HG02973 (cell line): ENCODE measurements around the gene SHISA7.
"Not testable (repeated sequence)": the region's sequence is repeated elsewhere in the genome, so short reads cannot be mapped to it uniquely, and the experiment has no call there.

Experiments
- ATAC-seq: cut with Tn5 transposase; IDR thresholded peaks from one replicate; pipeline ENCODE4 v1.9.1; 2021; ENCODE audit warnings: moderate library complexity; ENCODE audit not compliant: unreplicated experiment

The SHISA7 gene

DNA sequence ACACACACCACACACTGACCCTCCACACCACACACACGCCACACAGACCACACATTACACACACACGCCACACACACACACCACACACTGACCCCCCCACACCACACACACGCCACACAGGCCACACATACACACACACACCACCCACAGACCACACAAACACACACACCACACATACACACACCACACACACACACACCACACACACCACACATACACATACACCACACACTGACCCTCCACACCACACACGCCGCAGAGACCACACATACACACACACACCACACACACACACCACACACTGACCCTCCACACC is 5.0 kb upstream of the SHISA7 start:
- not testable (repeated sequence) for ATAC-seq

DNA sequence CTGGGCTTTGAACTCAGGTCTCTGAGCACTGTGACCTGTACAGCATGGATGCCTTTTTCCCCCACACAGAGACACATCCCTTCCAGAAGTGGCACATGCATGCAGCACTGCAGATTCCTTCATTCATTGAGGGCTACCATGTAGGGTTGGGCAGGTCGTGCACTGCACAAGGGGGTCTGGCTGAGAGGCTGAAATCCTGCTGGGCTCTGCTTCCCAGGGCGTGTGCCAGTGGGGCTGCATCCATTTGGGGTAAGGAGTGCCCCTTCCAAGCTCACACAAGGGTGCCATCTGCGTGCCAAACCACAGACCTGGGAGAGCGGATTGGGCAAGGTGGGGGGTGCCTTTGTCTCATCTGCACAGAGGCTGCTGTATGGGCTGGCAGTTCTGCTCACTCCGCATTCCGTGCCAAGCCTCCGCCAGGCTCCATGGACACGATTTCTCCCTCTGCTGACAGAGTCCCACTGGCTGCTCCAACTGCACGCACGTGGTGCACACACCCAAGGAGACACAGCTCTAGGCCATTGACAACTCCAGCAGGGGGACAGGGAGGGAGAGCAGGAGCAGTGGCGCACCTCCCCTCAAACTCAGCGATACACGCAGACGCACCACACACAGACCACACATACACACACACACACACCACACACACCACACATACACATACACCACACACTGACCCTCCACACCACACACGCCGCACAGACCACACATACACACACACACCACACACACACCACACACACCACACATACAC is 4.5 kb upstream of the SHISA7 start:
- no peak for ATAC-seq

DNA sequence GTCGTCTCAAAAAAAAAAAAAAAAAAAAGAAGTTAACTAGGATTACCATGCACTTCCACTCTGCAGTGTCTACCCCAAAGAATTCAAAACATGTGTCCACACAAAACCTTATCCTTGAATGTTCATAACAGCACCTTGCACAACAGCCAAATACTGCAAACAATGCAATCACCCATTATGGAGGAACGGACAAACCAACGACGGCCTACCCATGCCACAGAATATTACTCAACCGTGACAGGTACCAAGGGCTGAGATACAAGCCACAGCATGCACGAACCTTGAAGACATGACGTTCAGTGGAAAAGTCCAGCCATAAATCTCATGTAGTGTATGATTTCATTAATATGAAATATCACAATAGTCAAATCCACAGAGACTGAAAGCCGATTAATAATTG is 3.0 kb upstream of the SHISA7 start:
- no peak for ATAC-seq

DNA sequence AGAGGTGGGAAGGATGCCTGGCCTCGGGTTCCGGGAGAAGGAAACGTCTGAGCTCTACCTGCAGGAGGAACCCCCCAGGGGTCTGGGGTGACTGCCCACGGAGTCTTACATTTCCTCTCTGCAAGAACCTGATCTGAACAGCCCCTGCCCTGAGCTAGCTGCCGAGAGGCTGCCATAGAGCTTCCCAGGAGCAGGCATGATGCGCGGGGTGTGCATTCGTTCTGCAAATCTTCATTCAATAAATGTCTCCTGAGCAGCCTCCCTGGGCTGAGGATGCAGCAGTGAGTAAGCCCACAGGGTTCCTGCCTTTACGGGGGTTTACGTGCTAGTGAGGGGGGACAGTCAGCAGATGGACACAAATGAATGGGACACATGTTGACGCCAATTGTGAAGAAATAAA is 1.5 kb upstream of the SHISA7 start:
- no peak for ATAC-seq

DNA sequence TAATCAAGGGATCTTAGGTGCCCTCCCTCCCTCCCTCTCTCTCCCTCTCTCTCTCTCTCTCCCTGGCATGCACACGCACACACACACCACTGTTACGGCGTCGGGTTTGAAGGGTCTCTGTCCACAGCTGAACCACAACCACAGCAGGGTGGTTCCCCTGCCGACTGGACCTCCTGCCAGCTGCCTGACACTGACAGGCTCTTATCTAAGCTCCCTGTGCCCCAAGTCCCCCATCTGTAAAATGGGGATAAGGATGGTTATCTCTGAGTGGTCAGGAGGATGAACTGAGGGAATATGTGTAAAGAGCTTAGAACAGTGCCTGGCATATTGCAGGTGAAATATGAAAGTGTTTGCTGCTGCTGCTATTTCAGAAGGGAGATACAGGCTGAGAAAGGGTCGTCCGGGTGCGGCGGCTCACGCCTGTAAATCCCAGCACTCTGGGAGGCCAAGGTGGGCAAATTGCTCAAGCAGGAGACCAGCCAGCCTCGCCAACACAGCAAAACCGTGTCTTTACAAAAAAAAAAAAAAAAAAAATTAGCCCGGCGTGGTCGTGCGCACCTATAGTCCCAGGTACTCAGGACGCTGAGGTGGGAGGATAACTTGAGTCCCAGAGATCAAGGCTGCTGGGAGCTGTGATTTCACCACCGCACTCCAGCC is 852 bp upstream of the SHISA7 start:
- no peak for ATAC-seq

DNA sequence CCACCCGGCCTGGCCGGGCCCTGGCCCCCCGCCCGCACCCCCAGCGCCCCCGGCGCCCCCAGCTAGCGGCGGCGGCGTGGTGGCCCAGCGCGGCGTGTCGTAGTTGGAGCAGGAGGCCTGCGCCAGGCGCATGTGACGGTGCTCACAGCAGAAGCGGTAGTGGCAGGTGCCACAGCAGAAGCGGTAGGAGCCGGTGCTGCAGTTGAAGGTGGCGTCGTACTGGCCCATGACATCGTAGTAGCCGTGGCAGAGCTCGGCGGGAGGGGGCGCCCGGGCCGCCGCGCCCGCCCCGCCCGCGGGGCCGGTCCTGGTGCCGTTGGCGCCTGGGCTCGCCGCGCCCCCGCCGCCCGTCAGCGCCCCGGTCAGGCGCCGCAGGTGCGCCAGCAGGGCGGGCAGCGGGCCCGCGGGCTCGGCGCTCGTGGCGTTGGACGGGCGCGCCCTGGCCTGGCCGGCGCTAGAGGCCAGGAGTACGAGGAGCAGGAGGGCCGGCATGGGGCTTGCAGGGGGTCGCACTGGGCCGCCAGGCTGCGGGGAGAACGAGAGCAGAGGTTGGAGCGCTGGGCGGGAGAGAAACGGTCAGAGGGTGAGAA is 633 bp downstream of the SHISA7 start:
- ATAC-seq: no peak

DNA sequence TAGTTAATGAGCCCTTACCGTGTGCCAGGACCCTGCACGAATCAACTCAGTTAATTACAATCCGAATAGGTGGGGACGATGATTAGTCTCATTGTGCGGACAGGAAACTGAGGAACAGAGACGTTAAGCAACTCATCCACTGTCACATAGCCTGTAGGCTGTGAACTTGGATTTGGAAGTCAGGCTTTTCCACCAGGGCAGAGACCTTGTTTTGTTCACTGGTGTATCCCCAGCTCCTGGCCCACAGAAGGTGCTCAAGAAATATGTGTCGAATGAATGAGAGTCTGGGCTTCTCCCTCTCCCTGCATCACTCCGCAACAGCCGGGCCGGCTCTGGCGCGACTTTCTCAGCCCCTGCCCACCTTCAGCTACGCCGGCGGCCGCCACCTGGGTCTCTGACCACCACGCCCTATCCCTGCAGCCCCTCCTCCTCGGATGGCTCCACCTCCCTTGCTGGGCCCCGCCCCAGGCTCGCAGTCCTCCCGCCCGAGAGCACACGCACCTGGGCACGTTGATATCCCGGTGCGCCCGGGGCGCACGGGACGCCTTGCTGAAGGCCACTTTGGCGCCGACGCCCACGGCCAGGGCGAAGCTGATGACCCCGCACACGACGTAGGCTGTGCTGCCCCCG is 1.3 kb downstream of the SHISA7 start:
- no peak for ATAC-seq

DNA sequence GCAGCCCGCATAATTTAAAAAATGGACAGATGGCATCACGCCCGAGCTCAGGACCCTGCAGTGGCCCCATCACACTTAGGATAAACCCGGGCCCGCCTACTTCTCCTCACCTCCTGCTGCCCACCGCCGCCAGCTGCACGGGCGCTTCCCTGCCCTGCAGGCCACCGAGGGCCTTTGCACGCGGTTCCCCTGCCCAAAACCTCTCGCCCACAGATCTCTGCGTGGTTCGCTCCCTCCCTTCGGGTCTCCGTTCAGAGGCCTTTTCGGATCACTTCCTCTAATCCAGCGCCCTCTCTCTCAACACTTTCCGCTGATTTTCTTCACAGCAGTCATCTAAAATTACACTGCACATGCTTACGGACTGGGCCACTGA is 1.8 kb downstream of the SHISA7 start:
- no peak for ATAC-seq

DNA sequence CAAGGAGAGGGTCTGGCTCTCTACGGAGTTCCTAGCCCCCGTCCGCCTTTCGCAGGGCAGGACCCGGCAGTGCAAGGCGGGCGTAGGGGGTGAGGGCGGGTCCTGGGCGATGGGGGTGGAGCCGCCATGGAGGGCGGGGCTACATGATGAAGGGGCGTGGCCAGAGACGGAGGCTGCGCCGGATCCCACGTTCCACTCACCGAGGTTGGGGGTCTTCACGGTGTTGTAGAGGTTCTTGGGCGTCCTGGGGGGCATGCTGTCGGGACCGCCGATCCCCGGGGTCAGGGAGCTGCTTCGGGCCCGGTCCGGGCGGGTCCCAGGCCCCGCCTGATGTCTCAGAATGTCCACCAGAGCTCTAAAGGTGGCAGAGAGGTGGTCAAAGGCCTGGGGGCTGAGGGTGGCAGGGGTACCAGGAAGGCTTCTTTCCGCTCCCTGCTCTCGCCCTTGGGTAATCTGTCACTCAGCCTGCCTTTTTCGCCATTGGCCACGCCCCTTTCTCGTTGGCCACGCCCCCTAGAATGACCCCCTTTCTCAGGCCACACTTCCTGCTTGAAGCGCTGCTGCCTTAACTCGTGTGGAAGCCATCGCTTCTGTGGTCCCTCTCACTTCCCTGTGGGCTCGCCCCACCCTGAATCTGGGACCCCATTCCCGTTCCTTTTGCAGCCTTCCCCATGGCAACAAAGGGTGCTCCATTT is 2.5 kb downstream of the SHISA7 start:
- ATAC-seq: no peak

DNA sequence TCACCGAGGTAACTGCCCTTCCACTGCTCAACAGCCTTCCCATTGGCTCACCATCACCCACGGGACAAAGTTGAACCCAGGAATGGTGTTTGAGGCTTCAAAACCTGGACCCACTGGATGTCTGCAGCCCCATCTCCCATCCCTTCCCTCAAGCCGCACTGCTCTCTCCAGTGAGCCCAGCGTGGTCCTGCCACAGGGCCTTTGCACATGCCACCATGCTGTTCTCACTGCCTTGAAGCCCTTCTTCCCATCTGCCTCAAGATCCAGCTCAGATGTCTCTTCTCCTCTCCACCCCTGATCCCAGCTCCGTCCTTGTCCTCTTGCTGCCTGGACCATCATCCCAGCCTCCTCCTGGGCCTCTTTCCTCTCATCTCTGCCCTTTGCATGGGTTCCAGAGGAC is 4.0 kb downstream of the SHISA7 start:
- no peak for ATAC-seq

DNA sequence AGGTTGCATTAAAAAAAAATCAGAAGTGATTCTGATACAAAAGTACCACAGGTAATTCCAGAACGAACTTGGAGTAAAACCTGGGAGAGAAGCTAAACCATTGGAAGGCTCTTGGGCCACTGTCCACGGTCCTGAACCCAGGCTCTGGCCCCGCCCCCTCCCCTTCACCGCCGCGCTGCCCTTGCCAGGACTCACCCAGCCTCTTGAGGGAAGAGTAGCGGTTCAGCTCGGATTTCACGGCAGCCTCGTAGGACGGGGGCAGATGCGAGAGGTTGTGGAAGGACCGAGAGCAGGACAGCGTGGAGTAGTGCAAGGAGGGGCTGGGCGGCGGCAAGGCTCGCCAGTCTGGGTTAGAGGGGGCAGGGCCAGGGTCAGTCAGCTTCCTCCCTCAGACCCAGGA is 5.7 kb downstream of the SHISA7 start:
- no peak for ATAC-seq

DNA sequence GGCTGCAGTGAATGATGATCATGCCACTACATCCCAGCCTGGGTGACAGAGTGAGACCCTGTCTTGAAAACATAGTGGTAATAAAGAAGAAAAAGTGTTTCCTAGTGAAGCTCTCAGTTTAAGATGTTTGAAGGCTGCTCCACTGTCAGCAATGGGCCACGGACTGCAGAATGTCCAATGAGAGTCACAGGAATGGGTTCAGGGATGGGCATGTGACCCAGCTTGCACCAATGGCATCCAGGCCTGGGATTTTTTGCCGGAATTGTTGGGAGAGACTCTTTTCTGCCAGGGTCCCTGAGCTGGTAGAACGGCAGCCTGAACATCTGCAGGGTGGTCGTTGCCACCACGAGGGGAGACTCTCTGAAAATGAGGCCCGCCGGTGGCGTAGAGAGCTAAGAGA is 6.3 kb downstream of the SHISA7 start:
- no peak for ATAC-seq

DNA sequence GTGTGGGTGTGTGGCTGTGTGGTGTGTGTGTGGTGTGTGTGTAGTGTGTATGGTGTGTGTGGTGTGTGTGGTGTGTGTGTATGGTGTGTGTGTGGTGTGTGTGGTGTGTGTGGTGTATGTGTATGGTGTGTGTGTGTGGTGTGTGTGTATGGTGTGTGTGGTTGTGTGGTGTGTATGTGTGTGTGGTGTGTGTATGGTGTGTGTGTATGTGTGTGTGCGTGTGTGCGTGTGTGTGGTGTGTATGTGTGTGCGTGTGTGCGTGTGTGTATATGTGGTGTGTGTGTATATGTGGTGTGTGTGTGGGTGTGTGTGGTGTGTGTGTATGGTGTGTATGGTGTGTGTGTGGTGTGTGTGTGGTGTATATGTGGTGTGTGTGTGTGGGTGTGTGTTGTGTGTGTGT is 8.1 kb downstream of the SHISA7 start:
- no peak for ATAC-seq

DNA sequence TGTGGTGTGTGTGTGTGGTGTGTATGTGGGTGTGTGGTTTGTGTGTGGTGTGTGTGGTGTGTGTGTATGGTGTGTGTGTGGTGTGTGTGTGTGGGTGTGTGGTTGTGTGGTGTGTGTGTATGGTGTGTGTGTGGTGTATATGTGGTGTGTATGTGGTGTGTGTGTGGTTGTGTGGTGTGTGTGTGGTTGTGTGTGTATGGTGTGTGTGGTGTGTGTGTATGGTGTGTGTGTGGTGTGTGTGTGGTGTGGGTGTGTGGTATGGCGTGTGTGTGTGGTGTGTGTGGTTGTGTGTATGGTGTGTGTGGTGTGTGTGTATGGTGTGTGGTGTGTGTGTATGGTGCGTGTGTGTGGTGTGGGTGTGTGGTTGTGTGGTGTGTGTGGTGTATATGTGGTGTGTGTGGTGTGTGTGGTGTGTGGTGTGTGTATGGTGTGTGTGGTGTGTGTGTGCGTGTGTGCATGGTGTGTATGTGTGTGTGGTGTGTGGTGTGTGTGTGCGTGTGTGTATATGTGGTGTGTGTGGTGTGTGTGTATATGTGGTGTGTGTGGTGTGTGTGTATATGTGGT is 8.7 kb downstream of the SHISA7 start:
- ATAC-seq: no peak

DNA sequence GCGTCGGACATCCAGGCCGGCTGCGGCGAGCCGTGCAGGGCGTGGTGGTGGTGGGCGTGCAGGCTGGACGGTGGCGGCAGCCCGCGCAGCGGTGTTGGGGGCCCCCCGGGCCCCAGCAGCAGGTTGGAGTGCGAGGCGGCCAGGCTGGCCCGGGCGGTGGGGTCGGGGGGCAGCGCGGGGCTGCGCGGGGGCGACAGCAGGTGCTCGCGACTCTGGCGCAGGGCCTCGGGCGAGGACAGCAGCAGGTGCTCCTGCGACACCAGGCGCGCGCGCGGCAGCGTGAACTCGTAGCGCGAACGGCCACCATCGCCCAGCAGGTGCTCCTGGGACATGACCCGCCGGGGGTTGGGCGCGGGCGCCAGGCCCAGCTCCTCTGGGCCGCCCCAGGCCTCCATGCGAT is 9.8 kb downstream of the SHISA7 start:
- no peak for ATAC-seq

DNA sequence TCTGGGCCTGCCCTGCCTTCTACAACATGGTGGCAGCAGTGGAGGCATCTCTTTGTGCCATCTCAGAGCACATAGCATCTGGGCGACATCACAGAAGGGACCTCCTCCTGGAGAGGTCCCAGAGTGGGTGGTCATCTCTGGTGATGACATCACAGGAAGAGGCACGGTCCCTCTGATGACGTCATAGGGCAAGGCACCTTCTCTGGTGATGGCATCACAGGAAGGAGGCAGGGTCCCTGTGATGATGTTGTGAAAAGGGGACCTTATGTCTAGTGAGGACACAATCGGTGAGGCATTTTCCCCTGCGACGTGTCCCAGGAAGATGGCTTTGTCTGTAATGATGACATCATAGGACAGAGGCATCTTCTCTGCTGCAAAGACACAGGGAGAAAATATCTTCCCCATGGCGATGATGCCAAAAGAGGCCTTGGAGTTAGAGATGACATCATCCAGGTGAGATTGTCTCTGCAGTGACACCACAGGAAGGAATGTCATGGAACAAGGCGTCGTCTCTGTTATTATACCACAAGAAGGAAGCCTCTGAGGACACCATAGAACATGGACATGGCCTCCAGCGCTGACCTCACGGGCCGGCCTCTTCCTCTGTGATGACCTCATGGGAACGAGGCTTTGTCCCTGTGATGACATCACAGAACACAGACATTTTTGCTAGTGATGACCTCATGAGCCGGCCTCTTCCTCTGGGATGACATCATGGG is 10.7 kb downstream of the SHISA7 start:
- no peak for ATAC-seq

DNA sequence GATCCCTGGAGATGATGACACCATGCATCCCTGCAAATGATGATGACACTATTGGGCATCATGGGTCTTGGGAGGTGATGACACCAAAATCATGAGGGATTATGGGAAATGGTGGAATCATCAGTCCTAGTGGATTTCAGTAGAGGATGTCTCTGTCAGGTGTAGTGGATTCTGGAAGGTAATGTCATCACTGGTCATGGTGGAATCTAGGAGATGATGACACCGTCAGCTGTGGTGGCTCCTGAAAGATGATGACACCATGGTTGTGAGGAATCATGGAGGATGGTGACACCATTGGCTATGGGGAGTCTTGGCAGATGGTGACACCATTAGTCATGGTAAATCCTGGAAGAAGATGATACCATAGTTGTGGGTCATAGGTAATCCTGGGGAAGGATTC is 11.9 kb downstream of the SHISA7 start:
- ATAC-seq: no peak

DNA sequence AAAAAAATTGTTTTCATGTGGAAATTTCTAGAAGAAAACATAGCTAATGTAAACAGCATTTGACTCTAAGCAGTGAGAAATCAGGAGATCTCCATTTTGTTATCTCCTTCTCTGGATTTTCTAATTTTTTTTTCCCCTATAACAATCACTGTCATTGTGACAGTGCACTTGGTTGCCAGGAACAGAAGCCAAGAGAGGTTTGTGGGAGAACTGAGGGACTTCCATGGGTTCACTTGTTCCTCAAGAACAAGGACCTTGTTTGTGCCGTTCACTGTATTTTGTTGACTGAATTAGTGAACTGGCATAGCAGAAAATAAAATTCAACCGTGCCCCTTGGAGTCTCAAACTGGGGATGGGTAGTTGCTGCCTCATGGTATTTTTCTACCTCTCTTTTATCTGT is 17.1 kb downstream of the SHISA7 start:
- no peak for ATAC-seq

DNA sequence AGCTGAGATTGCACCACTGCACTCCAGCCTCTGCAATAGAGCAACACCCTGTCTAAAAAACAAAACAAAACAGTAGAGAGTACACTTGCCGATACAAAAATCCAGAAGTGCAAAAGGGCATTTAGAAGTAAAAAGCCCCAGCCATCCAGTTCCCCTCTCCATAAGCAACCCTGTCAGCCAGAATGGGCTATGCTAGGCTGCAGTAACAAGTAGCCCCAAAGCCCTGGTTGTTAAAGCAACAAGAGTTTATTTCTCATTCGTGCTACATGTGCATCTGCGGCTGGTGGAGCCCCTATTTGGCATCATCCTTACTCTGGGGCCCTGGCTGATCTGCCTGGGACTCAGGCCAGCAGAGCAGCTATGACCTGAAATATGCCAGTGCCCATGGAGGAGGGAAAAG is 18.6 kb downstream of the SHISA7 start:
- ATAC-seq: no peak

DNA sequence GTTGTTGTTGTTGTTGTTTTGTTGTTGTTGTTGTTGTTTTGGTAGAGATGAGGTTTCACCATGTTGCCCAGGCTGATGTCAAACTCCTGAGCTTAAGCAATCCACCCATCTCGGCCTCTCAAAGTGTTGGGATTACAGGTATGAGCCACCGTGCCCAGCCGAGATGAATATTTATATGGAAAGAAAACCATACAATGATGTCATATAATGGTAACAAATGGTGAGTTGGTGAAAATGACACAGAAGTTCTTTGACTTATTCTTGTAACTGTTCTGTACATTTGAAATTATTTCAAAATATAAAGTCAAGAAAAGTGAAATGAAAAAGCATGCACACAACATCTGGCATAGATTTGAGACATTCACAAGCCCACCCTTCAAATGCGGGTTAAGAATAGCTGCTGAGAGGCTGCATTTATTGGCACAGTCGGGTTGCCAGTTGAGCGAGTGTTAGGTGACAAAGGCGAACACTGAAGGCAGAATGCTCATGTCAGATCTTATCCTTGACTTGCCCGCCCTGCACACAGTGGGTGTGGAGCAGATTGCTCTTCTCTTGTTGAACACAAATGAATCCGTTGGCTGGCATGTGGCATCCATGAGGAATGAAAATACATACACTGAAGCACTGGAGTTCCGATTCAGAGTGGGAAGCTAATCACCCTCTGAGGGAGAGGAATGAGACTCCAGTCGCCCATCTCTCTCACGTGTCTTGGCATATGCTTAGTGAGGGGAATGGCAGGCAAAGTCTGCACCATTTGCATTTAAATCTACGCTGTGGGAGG is 19.7 kb downstream of the SHISA7 start:
- ATAC-seq: no peak
